Stimulated activated CD8-positive, alpha-beta memory T cell treated with anti-CD3 and anti-CD28 coated beads, Interleukin-12 subunit alpha, Interleukin-12 subunit beta, amount 100 ng/mL, for 24 hours (primary cell): Measurements from ENCODE around the gene ALX1.

Experiments
- DNase-seq: peaks from one replicate; pipeline ENCODE4 v3.0.0-alpha.2; 2020; ENCODE audit errors: extremely low read depth

Gene ALX1

DNA sequence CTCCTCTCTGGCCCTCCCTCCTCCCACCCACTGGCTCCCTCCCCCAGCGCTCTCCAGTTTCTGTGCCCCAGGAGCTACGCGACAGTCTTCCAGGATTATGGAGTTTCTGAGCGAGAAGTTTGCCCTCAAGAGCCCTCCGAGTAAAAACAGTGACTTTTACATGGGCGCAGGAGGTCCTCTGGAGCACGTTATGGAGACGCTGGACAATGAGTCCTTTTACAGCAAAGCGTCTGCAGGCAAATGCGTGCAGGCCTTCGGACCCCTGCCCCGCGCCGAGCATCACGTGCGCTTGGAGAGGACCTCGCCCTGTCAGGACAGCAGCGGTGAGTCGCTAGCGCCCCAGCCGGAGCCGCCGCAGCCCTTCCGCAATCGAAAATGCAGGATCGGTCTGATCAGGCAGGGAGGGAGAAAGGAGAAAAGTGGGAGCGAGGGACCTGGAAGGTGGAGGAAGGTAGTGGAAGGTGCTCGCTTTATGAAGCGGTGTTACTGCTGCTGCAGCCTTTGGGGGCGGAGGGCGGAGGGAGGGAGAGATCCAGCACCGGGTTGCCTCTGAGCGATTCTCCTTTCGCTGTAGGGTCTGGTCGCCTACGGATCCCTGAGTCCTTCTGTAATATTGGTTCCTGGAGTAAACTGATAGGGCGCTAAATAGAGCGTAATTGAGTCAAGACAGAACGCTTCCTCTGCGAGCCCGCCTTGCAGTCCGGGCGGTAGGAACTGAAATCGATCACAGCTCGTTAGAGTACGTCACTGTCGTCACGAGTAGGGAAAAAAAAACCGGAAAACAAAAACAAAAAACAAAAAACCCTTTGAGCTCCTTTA, at the start of gene ALX1:
Gene ALX1, plus strand, starts transcription at position 56 of the 819 bp plus-strand sequence. Its CDS starts 42 bp downstream, at position 98.
- no peak for DNase-seq

GRCh38 chr12:85237327-85237726, 42.7 kb upstream of the ALX1 start:
- no peak for DNase-seq

DNA sequence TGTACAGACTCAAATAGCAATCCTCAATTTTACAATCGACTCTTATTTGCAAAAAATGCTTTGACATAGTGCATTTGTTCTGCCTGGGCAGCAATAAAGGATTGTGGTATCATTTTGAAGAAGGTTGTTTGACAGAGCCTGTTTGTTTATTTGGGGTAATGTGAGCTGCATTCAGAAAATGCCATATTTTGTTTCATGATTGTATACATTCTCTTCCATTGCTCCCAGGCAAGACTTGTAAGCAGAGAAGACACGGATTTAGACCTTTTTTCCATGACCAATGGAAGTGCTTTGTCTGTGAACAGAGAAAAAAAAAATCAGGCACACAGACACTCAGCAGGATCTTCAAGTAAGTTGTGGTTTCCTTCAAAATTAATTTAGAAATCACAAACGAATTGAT, 35.5 kb upstream of the ALX1 start:
- DNase-seq = no peak

- no peak for DNase-seq
These were observed 26.2 kb upstream of the ALX1 start for GRCh38 chr12:85253853-85254252.

DNA sequence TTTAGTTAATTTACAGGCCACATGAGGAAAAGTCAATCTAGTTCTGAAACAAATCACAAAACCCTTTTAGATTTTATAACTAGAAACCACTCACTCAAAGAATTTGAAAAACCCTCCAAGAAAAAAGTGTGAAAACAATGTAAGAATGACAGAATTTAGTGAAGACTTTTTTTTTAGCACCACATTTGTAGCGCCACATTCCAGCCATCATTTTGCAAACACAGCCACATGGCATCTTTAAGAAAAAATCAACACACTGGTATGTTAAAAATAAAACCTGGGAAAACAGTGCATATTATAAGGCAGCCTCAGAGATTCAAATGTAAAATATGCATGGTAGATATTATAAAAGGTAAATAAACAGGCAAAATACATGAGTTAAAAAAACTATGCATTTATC, 22.3 kb upstream of the ALX1 start:
- no peak for DNase-seq

GRCh38 chr12:85260447-85260846, 19.6 kb upstream of the ALX1 start:
- DNase-seq = no peak

DNA sequence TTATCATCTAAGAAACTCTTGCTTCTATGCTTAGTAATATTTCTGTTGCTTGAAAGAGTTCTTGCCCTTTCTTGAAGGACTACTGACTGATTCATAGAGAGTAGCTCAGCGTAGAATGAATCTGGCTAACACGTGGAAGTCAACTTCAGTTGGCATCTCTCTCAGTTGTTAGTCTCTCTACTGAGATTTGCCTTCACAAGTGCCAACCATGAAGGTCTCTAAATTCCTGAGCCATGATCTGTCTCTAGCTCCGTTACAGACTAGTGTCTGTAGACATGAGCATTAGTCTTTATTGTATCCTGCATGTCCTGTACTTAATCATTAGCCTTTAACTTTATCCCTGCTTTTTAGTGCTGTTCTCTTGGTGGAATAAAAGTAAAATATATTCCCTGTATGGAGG, 19.1 kb upstream of the ALX1 start:
- no peak for DNase-seq

DNA sequence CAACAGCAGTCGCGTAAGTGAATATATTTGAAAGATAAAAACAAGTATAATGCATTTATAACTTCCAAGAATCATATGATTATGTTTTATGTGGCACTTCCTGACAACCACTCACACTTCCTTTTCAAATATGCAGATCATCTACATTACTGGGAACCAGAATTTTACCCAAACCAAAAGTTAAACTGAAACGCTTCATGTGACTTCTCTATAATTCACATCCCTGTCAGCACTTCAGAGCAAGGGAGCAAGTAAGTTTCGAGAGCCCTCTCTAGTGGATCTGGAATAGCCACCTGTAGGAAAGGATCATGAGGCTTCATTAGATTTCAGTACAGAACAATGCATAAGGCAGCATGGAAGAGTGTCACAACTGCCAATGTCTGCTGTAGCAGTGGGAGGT, 13.7 kb upstream of the ALX1 start:
- DNase-seq = no peak

DNA sequence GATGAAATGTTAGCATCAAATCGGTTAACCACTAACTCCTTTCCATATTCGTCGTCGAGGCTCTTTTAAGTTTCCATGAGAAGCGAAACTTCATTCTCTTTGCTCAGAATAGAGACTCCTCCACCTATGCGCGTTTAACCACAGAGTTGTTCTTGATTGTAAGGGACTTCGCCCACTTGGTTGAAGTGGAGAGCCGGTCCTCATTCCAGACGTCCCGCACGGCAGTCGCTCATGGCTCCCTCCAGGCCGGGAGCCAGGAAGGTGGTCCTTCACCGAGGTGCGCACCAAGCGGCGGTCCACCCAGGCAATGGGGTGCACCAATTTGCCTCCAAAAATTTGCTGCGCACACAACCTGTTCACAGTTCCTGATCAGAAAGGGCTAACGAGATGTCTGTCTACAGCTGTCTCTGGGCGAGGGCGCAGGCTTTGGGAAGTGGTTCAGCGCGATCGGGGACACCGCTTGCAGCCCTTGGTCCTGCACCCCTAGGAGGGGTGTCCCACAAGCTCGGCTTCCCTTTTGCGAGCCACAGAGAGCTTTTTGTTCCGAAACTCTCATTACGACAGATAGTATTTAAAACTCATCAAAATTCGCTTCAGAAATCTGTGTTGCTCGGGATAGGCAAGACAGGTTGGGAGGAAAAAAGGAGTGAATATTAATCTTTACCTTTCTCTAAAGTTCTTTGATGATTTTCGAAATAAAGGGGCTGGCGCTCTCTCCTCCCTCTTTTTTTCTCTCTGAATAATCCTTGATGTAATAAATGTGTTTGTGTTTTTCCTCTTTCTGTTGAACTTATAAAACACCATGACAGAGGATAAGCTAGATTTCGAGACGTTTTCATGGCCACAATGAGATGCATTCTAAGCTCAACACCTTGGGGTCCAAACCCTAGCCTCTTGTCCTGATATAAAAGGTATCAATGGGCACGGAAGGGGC, 6.4 kb upstream of the ALX1 start:
- no peak for DNase-seq

DNA sequence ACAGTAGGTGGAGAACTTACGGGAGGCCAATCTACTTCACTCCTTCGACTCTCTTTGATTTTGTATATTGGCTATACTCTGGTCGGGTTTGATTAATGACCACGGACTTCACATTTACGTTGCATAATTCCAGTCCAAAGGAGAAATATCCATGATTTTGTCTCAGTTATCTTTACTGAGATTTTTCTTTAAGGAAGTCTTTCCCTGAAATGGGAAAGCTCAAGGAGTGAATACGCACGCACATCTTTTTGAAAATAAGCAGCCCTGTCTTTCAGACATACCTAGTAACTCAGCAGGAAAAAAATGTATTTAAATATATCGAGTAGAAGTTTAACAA, 5.7 kb upstream of the ALX1 start:
- no peak for DNase-seq

DNA sequence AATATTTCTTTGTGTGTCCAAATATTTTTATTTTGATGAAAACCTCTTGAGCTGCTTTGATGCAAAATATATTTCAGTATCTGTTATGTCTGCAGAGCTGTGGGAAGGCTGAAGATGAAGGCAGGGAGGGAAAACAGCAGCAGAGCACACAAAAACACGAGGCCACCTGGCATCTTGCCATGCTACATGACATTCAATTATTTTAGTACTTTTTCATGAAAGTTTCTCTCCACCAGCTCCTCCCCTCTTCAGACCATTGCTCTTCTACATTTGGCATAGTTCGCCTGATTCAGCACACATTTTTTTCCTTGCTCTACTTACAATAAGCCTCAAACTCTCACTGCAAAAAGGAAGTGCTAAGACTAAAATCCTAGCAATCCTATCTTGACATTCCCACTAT, 4.6 kb upstream of the ALX1 start:
- no peak for DNase-seq

DNA sequence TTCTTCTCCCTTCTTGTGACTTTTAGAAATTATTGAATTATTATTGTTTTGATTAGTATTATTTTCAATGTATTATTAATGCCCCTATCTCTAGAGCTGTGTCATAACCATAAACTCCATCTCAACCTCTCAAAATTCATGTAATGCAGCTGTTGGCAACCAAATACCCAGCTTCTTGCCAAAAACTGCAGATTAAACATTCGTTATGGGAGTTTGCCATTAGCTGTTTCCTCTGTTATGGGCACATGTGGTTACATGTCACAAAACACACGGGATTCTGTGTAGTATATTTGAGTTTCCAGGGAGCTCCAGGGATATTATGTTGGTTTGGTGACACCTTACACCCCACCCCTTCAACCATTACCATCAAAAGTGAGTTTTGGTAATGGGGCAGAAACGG, 2.8 kb upstream of the ALX1 start:
- no peak for DNase-seq

GRCh38 chr12:85277900-85278597, 2.0 kb upstream of the ALX1 start:
- DNase-seq = no peak

DNA sequence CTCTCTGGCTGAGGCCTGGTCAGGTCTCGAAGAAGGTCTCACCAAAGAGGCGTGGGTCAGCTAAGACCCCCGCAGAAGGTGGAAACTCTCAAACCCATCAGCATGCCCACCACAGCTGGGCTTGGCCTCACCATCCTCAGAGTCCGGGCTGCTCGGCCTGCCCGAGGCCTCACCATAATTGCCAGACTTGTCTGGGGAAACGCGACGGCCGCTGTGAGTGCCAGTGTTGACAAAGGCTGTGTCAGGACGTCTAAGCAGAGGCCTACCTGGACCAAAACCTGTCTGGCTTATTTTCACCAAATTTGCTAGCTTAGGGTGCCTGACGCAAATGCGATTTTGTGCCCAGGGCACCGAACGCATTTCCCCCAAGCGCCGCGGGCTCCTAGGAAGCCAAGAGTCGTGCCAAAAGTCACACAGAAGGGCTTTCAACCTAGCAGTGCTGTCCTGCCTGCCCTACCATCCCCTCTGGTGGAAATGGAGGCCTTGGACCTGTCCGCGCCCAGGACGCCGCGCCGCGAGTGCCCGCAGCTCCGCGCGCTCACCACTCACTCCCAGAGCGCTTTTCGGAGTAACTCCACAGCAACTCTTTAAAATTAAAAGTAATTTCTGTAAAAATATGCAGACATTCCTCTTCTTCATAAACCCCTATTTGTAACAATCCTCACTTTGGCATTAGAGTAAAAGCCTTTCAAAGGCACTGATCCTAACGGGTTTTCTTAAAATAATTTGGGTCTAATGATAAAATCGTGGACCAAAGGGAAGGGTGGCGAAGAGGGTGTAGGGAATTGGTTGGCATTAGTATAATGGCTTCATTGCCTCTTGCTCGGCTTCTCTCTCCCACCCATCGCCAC, 1.2 kb upstream of the ALX1 start:
- no peak for DNase-seq

DNA sequence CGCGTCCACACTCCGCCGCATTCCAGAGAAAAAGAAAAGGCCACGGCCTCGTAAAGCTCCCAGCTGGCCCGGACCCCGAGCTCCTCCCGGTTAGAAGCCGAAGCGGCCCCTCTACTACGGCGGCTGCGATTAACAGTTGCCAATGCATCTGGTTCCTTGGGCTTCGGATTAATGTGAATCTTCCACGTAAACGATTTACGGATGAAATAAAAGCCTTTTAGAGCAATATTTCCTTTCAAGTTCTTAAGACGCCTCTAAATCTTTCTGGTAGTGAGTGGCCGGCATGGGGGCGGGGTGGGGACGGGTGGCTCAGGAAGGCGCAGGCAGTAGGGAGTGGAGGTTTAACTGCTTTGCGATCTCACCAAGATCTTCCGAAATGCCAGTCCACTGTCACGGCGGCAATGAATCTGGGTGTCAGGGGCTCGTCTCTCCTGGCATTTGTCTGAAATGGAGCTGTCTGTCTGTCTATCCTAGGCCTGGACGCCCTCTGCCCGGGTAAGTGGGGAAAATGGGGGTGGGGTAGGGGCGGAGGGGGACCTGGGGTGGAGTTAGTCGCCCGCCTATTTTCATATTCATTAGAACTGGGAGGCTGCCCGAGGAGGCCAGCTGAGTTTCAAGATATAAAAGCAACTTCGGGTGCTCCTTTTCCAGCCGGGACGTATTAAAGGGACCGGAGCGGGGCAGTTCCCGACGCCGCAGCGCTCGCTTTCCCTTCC, 413 bp upstream of the ALX1 start:
- DNase-seq = no peak

- no peak for DNase-seq
These were observed 1.1 kb downstream of the ALX1 start for GRCh38 chr12:85280984-85281630.

DNA sequence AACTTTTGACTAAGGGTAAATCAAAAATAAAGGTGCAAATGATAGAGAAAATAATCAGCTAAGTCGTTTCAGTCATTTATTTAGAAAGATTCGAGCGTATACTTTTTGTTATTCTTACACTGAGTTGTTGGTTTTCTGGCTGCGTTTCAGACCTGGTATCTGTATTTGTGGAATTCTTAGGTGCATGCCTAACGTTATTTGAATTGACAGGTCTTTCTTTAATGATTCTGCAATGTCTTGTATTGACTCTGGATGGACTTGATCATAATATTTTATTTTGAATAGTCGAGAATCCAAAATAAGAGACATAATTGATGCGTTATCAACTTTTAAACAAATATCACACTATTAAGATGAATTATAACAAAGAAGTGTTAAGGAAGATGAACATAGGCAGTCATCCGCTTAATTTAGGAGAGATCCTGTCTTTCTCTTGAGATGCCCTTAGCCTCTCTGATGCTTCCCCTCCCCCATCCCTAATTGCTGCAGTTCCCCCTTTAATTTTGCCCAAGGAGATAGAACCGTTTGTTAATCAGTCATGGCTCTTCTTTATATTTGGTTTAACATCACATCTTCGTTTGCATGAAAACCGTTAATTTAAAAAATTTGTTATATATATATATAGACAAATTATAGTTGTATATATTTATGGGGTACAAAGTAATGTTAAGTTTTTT, 1.8 kb downstream of the ALX1 start:
- no peak for DNase-seq

DNA sequence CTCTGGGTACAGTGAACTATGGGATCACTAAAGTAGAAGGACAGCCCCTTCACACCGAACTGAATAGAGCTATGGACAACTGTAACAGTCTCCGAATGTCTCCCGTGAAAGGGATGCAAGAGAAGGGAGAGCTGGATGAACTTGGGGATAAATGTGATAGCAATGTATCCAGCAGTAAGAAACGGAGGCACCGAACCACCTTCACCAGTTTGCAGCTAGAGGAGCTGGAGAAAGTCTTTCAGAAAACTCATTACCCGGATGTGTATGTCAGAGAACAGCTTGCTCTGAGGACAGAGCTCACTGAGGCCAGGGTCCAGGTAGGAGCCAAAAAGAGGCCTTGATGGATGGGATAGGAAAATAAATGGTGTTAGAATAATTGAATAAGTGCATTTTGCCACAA, 3.5 kb downstream of the ALX1 start:
- no peak for DNase-seq

GRCh38 chr12:85296362-85296761, 16.3 kb downstream of the ALX1 start:
- no peak for DNase-seq

DNA sequence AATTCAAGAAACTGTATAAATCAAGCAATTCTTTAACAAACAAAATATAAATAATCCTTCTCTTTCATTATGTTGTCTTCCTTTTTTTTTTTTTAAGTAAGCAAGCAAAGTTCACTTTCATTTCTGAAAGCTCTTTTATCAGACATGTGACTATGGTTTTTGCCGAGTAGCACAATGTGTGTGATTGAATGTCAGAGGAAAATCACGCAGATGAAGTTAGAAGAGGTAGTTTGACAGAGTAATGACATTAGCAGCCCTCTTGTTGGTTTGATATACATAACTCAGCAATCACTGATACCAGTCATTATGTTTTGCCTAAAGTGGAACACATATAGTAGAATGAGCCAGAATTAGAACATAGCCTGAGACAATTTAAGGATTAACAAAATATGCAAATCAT, 19.0 kb downstream of the ALX1 start:
- DNase-seq = no peak
